ENCODE measurements around the gene ELF3.
"Not testable (repeated sequence)": the region's sequence is repeated elsewhere in the genome, so short reads cannot be mapped to it uniquely, and the experiment has no call there.

The ELF3 gene

GRCh38 chr1:202014915-202015661, 4.7 kb downstream of the ELF3 start:
- H3K4me1 Mint-ChIP-seq, result no peaks in the 10 kb centered on the region
- H3K27ac Mint-ChIP-seq, result no peak overlapping the region
- DNase-seq (ENCODE audit: low spot score in 2 of 2), result no peak
- no peak for ATAC-seq (ENCODE audit: low read depth)
- H3K9me3 Mint-ChIP-seq, result no peaks in the 10 kb centered on the region
- no peak overlapping the region for H3K4me3 Mint-ChIP-seq
- H3K36me3 Mint-ChIP-seq, result no peaks in the 10 kb centered on the region
- peaks cover 9% of the 10 kb centered on the region for H3K27me3 Mint-ChIP-seq

DNA sequence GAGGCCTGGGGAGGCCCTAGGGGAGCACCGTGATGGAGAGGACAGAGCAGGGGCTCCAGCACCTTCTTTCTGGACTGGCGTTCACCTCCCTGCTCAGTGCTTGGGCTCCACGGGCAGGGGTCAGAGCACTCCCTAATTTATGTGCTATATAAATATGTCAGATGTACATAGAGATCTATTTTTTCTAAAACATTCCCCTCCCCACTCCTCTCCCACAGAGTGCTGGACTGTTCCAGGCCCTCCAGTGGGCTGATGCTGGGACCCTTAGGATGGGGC, 5.2 kb downstream of the ELF3 start:
- no peak for DNase-seq (ENCODE audit: low spot score in 2 of 2)
- H3K27ac Mint-ChIP-seq, result no peak overlapping the region

DNA sequence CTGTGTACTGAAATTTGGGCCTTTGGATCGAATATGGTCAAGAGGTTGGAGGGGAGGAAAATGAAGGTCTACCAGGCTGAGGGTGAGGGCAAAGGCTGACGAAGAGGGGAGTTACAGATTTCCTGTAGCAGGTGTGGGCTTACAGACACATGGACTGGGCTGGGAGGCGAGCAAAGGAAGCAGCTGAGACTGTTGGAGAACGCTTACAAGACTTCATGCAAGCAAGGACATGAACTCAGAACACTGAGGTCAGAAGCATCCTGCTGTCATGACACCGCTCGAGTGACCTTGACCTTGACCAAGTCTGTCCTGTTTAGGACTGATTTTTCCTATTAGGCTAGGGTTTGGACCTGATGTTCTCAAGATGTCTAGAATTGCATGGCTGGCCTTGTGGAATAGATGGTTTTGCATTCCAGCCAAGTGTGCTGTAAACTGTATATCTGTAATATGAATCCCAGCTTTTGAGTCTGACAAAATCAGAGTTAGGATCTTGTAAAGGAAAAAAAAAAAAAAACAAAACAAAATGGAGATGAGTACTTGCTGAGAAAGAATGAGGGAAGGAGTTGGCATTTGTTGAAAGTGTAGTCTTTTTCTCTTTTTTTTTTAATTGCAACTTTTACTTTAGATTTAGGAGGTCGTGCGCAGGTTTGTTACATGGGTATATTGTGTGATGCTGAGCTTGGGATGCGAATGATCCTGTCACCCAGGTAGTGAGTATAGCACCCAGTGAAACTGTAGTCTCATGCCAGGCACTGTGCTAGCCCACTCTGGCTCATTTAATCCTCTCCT, 5.8 kb downstream of the ELF3 start:
- Mint-ChIP-seq H3K36me3 (no peaks in the 10 kb centered on the region), H3K27ac (no peak overlapping the region), H3K4me3 (no peak overlapping the region), H3K4me1 (no peaks in the 10 kb centered on the region), H3K9me3 (no peaks in the 10 kb centered on the region), H3K27me3 (peaks cover 9% of the 10 kb centered on the region)
- ATAC-seq (ENCODE audit: low read depth) (no peak), DNase-seq (ENCODE audit: low spot score in 2 of 2) (no peak)

More for the DNA sequence above, 5.2 kb downstream of the ELF3 start:
- no peak for ATAC-seq (ENCODE audit: low read depth)
- Mint-ChIP-seq H3K4me3 (no peak overlapping the region), H3K9me3 (no peaks in the 10 kb centered on the region), H3K27me3 (peaks cover 9% of the 10 kb centered on the region), H3K4me1 (no peaks in the 10 kb centered on the region), H3K36me3 (no peaks in the 10 kb centered on the region)

- no peak overlapping the region for H3K27ac Mint-ChIP-seq
- no peak for ATAC-seq (ENCODE audit: low read depth)
- DNase-seq (ENCODE audit: low spot score in 2 of 2), result no peak
- H3K4me3 Mint-ChIP-seq, result no peak overlapping the region
- no peaks in the 10 kb centered on the region for H3K36me3 Mint-ChIP-seq
- no peaks in the 10 kb centered on the region for H3K9me3 Mint-ChIP-seq
- H3K27me3 Mint-ChIP-seq, result peaks cover 12% of the 10 kb centered on the region
- H3K4me1 Mint-ChIP-seq, result no peaks in the 10 kb centered on the region
These were observed 6.7 kb downstream of the ELF3 start for GRCh38 chr1:202016811-202017748.

- DNase-seq (ENCODE audit: low spot score in 2 of 2) (no peak), ATAC-seq (ENCODE audit: low read depth) (no peak)
- H3K9me3 Mint-ChIP-seq, result no peaks in the 10 kb centered on the region
- no peak overlapping the region for H3K27ac Mint-ChIP-seq
- no peaks in the 10 kb centered on the region for H3K36me3 Mint-ChIP-seq
- H3K4me3 Mint-ChIP-seq, result no peak overlapping the region
- H3K4me1 Mint-ChIP-seq, result no peaks in the 10 kb centered on the region
- peaks cover 12% of the 10 kb centered on the region for H3K27me3 Mint-ChIP-seq
These were observed 7.5 kb downstream of the ELF3 start for GRCh38 chr1:202017749-202018467.

GRCh38 chr1:202018468-202019234, 8.3 kb downstream of the ELF3 start:
- ATAC-seq (ENCODE audit: low read depth) (no peak), DNase-seq (ENCODE audit: low spot score in 2 of 2) (no peak)
- Mint-ChIP-seq H3K4me1 (no peaks in the 10 kb centered on the region), H3K27ac (no peak overlapping the region), H3K27me3 (peaks cover 18% of the 10 kb centered on the region), H3K4me3 (no peak overlapping the region), H3K36me3 (no peaks in the 10 kb centered on the region), H3K9me3 (no peaks in the 10 kb centered on the region)

GRCh38 chr1:202019235-202019558, 8.8 kb downstream of the ELF3 start:
- DNase-seq (ENCODE audit: low spot score in 2 of 2), result not testable (repeated sequence)

GRCh38 chr1:202023001-202023433, 12.6 kb downstream of the ELF3 start:
- H3K27ac Mint-ChIP-seq, result no peak overlapping the region
- H3K4me3 Mint-ChIP-seq, result no peak overlapping the region
- DNase-seq (ENCODE audit: low spot score in 2 of 2) (no peak), ATAC-seq (ENCODE audit: low read depth) (no peak)
- peaks cover 16% of the 10 kb centered on the region for H3K27me3 Mint-ChIP-seq
- H3K9me3 Mint-ChIP-seq, result no peaks in the 10 kb centered on the region
- no peaks in the 10 kb centered on the region for H3K4me1 Mint-ChIP-seq
- H3K36me3 Mint-ChIP-seq, result no peaks in the 10 kb centered on the region

More at GRCh38 chr1:202019235-202019558, 8.8 kb downstream of the ELF3 start:
- not testable (repeated sequence) for H3K4me1 Mint-ChIP-seq; ATAC-seq (ENCODE audit: low read depth); H3K27ac Mint-ChIP-seq; H3K9me3 Mint-ChIP-seq; H3K4me3 Mint-ChIP-seq; H3K36me3 Mint-ChIP-seq
- peaks cover 18% of the 10 kb centered on the region for H3K27me3 Mint-ChIP-seq

GRCh38 chr1:202029171-202029665, 18.8 kb downstream of the ELF3 start:
- ATAC-seq (ENCODE audit: low read depth) (no peak), DNase-seq (ENCODE audit: low spot score in 2 of 2) (no peak)
- Mint-ChIP-seq H3K36me3 (no peaks in the 10 kb centered on the region), H3K27ac (no peak overlapping the region), H3K27me3 (peaks cover 2% of the 10 kb centered on the region), H3K4me3 (no peak overlapping the region), H3K4me1 (no peaks in the 10 kb centered on the region), H3K9me3 (no peaks in the 10 kb centered on the region)

DNA sequence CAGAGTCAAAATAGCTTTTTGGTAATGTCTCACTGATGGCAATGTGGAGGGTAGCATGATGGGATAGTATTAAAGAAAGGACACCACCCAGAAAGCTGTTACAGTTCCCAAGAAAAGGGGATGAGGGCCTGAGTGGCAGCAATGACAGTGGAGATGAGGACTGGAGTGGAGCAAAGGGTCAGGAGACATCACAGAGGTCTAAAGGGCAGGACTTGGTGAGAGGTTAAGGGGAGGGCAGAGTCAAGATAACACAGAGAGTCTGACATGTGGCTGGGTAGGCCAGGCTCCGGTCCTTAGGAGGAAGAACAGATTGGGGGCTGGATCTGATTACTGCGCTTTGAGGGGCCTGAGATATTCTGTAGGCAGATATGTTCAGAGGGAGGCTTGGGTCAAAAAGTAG, 19.3 kb downstream of the ELF3 start:
- no peaks in the 10 kb centered on the region for H3K36me3 Mint-ChIP-seq
- no peak for DNase-seq (ENCODE audit: low spot score in 2 of 2)
- H3K4me3 Mint-ChIP-seq, result no peak overlapping the region
- H3K4me1 Mint-ChIP-seq, result no peaks in the 10 kb centered on the region
- peaks cover 2% of the 10 kb centered on the region for H3K27me3 Mint-ChIP-seq
- no peaks in the 10 kb centered on the region for H3K9me3 Mint-ChIP-seq
- H3K27ac Mint-ChIP-seq, result no peak overlapping the region
- no peak for ATAC-seq (ENCODE audit: low read depth)

DNA sequence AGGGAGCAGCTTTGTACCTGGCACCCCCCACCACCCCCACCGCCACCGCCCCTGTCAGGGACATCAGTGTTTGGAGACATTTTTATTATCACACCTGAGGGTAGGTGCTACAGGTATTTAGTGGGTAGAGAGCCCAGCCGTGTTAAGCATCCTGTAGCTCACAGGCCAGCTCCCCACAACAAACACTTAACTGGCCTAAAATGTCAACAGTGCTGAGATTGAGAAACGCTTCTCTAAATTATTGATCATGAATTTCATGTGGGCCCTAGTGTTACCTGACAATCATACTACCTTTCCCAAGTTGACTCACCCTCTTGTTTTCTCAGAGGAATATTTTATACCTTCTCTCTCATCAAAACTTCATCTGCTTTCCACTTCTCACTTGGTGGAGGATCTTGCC, 21.4 kb downstream of the ELF3 start:
- DNase-seq (ENCODE audit: low spot score in 2 of 2) (no peak), ATAC-seq (ENCODE audit: low read depth) (no peak)
- H3K9me3 Mint-ChIP-seq, result no peaks in the 10 kb centered on the region
- peaks cover 1% of the 10 kb centered on the region for H3K27me3 Mint-ChIP-seq
- no peaks in the 10 kb centered on the region for H3K36me3 Mint-ChIP-seq
- no peak overlapping the region for H3K27ac Mint-ChIP-seq
- no peak overlapping the region for H3K4me3 Mint-ChIP-seq
- H3K4me1 Mint-ChIP-seq, result no peaks in the 10 kb centered on the region

DNA sequence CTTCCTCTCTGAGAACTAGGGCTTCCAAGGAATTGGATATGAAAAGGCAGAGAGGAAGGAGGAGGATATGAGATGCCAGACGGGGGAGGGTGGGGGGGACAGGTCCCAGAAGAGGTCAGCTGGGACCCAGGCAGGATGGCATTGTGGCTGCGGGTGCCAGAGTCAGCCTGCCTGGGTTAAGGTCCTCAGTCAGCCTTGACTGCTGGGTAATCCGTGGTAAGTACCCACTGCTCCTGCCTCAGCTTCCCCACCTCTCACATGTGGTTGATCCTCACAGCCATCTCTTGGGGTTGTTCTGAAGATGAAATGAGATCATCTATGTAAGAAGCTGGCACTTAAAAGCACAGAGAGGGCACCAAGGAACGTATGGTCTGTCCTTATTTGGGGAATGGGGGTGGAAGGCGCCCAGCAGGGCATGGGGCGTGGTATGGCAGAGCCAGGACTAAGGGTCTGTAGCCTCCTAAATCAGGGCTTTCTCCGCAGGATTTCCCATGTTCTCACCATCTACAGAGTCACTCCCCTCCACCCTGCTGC, 23.8 kb downstream of the ELF3 start:
- Mint-ChIP-seq H3K27ac (no peak overlapping the region), H3K9me3 (peaks cover 1% of the 10 kb centered on the region), H3K4me1 (no peaks in the 10 kb centered on the region), H3K4me3 (no peak overlapping the region), H3K36me3 (no peaks in the 10 kb centered on the region), H3K27me3 (no peaks in the 10 kb centered on the region)
- no peak for DNase-seq (ENCODE audit: low spot score in 2 of 2)
- no peak for ATAC-seq (ENCODE audit: low read depth)
